DND-41 (cell line): Measurements from ENCODE around the gene BAG3.

Experiments
- ATAC-seq: fragments of 200-7000 bp; cut with Tn5 transposase; 3 replicates; pipeline ENCODE4 v1.9.1; 2021; ENCODE audit warnings: low read depth; ENCODE audit not compliant: insufficient read depth
- DNase-seq: peaks from one replicate; pipeline ENCODE4 v3.0.0-alpha.2; 2020
- H2AFZ ChIP-seq: 2 replicates; pipeline ENCODE4 v1.6.0; 2012; ENCODE audit warnings: low read depth, low read length
- H3K27ac ChIP-seq: 2 replicates; pipeline ENCODE4 v1.5.1; 2012; ENCODE audit warnings: low read length, inconsistent platforms
- H3K27me3 ChIP-seq: fragments of 200-600 bp; sonication (generic); 2 replicates; pipeline ENCODE4 v1.6.0; 2012; ENCODE audit warnings: low read length, mild to moderate bottlenecking, inconsistent platforms; ENCODE audit not compliant: insufficient read depth, poor library complexity
- H3K36me3 ChIP-seq: 2 replicates; pipeline ENCODE4 v1.5.1; 2012; ENCODE audit warnings: low read length, inconsistent platforms; ENCODE audit not compliant: insufficient read depth
- H3K4me1 ChIP-seq: 2 replicates; pipeline ENCODE4 v1.5.1; 2012; ENCODE audit warnings: mild to moderate bottlenecking, low read length; ENCODE audit not compliant: insufficient read depth
- H3K4me2 ChIP-seq: 2 replicates; pipeline ENCODE4 v1.6.0; 2012; ENCODE audit warnings: mild to moderate bottlenecking, moderate library complexity, low read length, inconsistent platforms; ENCODE audit not compliant: insufficient read depth
- H3K4me3 ChIP-seq, 2 experiments: fragments of 200-600 bp in 1 of 2; shearing (Covaris generic) in 1 of 2; 2 replicates each; pipeline ENCODE4 v1.5.1; 2012 to 2016; ENCODE audit warnings: inconsistent platforms in 2 of 2, low read length in 2 of 2, mild to moderate bottlenecking in 2 of 2, low read depth in 1 of 2, moderate library complexity in 1 of 2
- H3K79me2 ChIP-seq: 2 replicates; pipeline ENCODE4 v1.6.0; 2012; ENCODE audit warnings: low read length, inconsistent platforms; ENCODE audit not compliant: insufficient read depth
- H3K9ac ChIP-seq: 2 replicates; pipeline ENCODE4 v1.6.0; 2012; ENCODE audit warnings: low read depth, mild to moderate bottlenecking, inconsistent platforms, low read length, moderate library complexity
- H3K9me3 ChIP-seq: 2 replicates; pipeline ENCODE4 v1.5.1; 2012; ENCODE audit warnings: low read length, moderate library complexity, mild to moderate bottlenecking, inconsistent platforms; ENCODE audit not compliant: insufficient read depth, severe bottlenecking
- H4K20me1 ChIP-seq: 2 replicates; pipeline ENCODE4 v1.6.0; 2012; ENCODE audit warnings: low read length; ENCODE audit not compliant: insufficient read depth
- EZH2 ChIP-seq: IDR thresholded peaks from 3 replicates; pipeline ENCODE4 v1.6.1; 2012; ENCODE audit warnings: borderline replicate concordance, low read depth, mild to moderate bottlenecking, moderate library complexity, low read length, inconsistent platforms; ENCODE audit not compliant: severe bottlenecking
- TF ChIP-seq, protein P1 (sequence below): IDR thresholded peaks from 2 replicates; pipeline ENCODE4 v1.5.1; 2012; ENCODE audit warnings: borderline replicate concordance, low read length, moderate library complexity, mild to moderate bottlenecking; ENCODE audit not compliant: poor library complexity, severe bottlenecking; ENCODE audit errors: extremely low read depth

BAG3 gene

DNA sequence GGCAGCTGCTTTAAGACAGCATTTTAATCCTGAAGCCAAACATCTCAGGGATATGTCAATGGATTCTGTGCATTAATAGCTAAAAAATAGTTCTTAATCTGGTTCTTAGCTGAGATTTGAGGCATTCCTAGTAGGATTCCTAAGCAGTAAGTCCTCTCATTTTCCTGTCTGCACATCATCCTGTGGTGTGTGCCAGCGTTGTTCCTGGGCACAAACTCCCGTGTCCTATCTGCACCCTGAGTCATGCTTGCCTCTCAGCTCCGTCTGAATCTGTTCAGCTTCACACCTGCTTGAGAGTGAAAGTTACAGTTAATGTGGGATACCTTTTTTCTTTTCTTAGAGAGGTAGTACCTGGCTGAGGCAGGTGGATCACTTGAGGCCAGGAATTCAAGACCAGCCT, 19.5 kb downstream of the BAG3 start:
- no peak overlapping the region for H3K4me3 ChIP-seq
- H3K9ac ChIP-seq = no peak overlapping the region
- peaks cover 3% of the 10 kb centered on the region; the same call in 1 of the 2 replicates for H4K20me1 ChIP-seq
- no peak overlapping the region for H3K27ac ChIP-seq
- peaks cover 14% of the 10 kb centered on the region; the same call in 1 of the 2 replicates for H3K36me3 ChIP-seq
- no peaks in the 10 kb centered on the region for H3K27me3 ChIP-seq
- H3K79me2 ChIP-seq = no peaks in the 10 kb centered on the region
- H2AFZ ChIP-seq = no peak overlapping the region
- no peak overlapping the region for H3K4me2 ChIP-seq
- no peaks in the 10 kb centered on the region for H3K4me1 ChIP-seq
- DNase-seq (no peak), ATAC-seq (no peak)
- TF ChIP-seq EZH2 = no peak
- TF ChIP-seq, protein P1, sequence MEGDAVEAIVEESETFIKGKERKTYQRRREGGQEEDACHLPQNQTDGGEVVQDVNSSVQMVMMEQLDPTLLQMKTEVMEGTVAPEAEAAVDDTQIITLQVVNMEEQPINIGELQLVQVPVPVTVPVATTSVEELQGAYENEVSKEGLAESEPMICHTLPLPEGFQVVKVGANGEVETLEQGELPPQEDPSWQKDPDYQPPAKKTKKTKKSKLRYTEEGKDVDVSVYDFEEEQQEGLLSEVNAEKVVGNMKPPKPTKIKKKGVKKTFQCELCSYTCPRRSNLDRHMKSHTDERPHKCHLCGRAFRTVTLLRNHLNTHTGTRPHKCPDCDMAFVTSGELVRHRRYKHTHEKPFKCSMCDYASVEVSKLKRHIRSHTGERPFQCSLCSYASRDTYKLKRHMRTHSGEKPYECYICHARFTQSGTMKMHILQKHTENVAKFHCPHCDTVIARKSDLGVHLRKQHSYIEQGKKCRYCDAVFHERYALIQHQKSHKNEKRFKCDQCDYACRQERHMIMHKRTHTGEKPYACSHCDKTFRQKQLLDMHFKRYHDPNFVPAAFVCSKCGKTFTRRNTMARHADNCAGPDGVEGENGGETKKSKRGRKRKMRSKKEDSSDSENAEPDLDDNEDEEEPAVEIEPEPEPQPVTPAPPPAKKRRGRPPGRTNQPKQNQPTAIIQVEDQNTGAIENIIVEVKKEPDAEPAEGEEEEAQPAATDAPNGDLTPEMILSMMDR = no peak
- H3K9me3 ChIP-seq = no peaks in the 10 kb centered on the region

DNA sequence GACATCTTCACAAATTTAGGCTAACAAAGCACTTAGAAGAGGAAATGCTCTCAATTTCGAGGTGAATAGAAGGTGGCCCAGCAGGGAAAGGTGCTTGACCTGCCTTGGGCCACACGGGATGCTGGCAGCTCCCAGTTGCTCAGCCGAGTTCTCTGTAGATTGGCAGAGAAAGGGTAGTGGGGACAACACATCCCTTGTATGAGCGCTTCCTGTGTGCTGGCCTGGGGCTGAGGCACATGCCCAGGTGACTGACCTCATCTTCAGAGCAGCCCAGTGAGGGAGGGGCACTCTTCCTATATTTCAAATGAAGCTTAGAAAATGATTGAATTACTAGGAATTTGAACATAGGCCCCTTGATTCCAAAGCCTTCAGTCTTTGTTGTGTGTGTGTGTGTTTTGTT, 20.2 kb downstream of the BAG3 start:
- Histone ChIP-seq H3K36me3 (peaks cover 14% of the 10 kb centered on the region; the same call in 1 of the 2 replicates), H4K20me1 (peaks cover 3% of the 10 kb centered on the region; the same call in 1 of the 2 replicates), H3K27ac (no peak overlapping the region), H3K27me3 (no peaks in the 10 kb centered on the region), H3K9me3 (no peaks in the 10 kb centered on the region), H3K4me3 (no peak overlapping the region), H2AFZ (no peak overlapping the region), H3K9ac (no peak overlapping the region), H3K4me2 (no peak overlapping the region), H3K4me1 (no peaks in the 10 kb centered on the region), H3K79me2 (no peaks in the 10 kb centered on the region)
- no peak for ATAC-seq
- no peak for DNase-seq
- TF ChIP-seq EZH2 = no peak
- TF ChIP-seq, protein P1 = no peak

DNA sequence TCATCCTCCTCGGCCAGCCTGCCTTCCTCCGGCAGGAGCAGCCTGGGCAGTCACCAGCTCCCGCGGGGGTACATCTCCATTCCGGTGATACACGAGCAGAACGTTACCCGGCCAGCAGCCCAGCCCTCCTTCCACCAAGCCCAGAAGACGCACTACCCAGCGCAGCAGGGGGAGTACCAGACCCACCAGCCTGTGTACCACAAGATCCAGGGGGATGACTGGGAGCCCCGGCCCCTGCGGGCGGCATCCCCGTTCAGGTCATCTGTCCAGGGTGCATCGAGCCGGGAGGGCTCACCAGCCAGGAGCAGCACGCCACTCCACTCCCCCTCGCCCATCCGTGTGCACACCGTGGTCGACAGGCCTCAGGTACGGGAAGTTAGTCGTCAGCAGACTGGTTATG, 21.1 kb downstream of the BAG3 start:
- no peaks in the 10 kb centered on the region for H3K9me3 ChIP-seq
- DNase-seq (no peak), ATAC-seq (no peak)
- no peak overlapping the region for H3K4me3 ChIP-seq
- H3K27me3 ChIP-seq = no peaks in the 10 kb centered on the region
- H3K9ac ChIP-seq = no peak overlapping the region
- TF ChIP-seq EZH2 = no peak
- TF ChIP-seq, protein P1 = no peak
- peaks cover 19% of the 10 kb centered on the region for H3K36me3 ChIP-seq
- H3K4me2 ChIP-seq = no peak overlapping the region
- H2AFZ ChIP-seq = no peak overlapping the region
- H3K79me2 ChIP-seq = no peaks in the 10 kb centered on the region
- H3K27ac ChIP-seq = no peak overlapping the region
- peaks cover 3% of the 10 kb centered on the region; the same call in 1 of the 2 replicates for H4K20me1 ChIP-seq
- no peaks in the 10 kb centered on the region for H3K4me1 ChIP-seq

DNA sequence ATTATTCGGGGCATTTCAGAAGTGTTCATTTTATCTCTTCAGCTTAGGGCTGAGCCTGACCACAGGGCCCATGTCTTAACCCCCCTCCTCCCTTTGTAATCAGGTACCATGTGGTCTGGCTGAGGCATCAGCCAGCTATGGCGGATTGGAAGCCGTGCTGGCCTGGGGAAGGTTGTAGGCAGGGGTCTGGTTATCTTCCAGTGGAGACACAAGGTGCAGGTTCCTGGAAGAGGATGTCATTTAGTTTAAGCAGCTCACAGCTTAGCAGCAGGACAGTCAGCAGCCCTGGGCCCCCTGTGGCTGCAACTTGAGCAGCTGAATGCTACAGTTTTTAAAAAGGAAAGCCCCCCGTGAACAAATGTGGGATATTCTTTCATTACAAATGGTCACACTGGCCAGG, 22.1 kb downstream of the BAG3 start:
- no peak overlapping the region for H3K27ac ChIP-seq
- DNase-seq (no peak), ATAC-seq (no peak)
- H3K4me3 ChIP-seq = no peak overlapping the region
- TF ChIP-seq, protein P1 = no peak
- TF ChIP-seq EZH2 = no peak
- H3K4me2 ChIP-seq = no peak overlapping the region
- H3K9me3 ChIP-seq = no peaks in the 10 kb centered on the region
- H2AFZ ChIP-seq = no peak overlapping the region
- H3K9ac ChIP-seq = no peak overlapping the region
- no peaks in the 10 kb centered on the region for H3K4me1 ChIP-seq
- H3K27me3 ChIP-seq = no peaks in the 10 kb centered on the region
- H4K20me1 ChIP-seq = no peaks in the 10 kb centered on the region; the same call in 1 of the 2 replicates
- H3K79me2 ChIP-seq = no peaks in the 10 kb centered on the region
- peaks cover 19% of the 10 kb centered on the region for H3K36me3 ChIP-seq
